CD14-positive monocyte (primary cell): ENCODE measurements around the gene TMC7. TPM values are rescaled to one million over a fixed set of nuclear protein-coding genes. Genes with fewer than 3 reads are reported as not detected.
"Not testable (repeated sequence)": the region's sequence is repeated elsewhere in the genome, so short reads cannot be mapped to it uniquely, and the experiment has no call there.

Source experiments
- DNase-seq, 3 donors: peaks; one replicate each; pipeline ENCODE4 v3.0.0-alpha.2; 2011 to 2022
- H2AFZ ChIP-seq: 2 replicates; pipeline ENCODE4 v1.6.0; 2012; ENCODE audit warnings: mild to moderate bottlenecking, low read depth, low read length, inconsistent platforms; ENCODE audit not compliant: insufficient read depth, poor library complexity, severe bottlenecking
- H3K27ac ChIP-seq, 2 donors: 1 replicate in 1 of 2; 2 replicates in 1 of 2; pipeline ENCODE4 v1.5.1; 2012 to 2013; ENCODE audit warnings: low read length in 2 of 2, control low read depth in 1 of 2, inconsistent platforms in 1 of 2, low read depth in 1 of 2, mild to moderate bottlenecking in 1 of 2
- H3K27me3 ChIP-seq, 2 donors: one replicate each; pipeline versions ENCODE4 v1.6.0 to v1.6.1; 2011 to 2013; ENCODE audit warnings: low read length in 2 of 2; ENCODE audit not compliant: control insufficient read depth in 2 of 2, insufficient read depth in 2 of 2
- H3K36me3 ChIP-seq, 2 donors: replicated peaks in 1 of 2; 1 replicate in 1 of 2; 2 replicates in 1 of 2; pipeline versions ENCODE4 v1.5.1 to v1.6.1; 2012 to 2013; ENCODE audit warnings: low read length in 2 of 2, control low read depth in 1 of 2, inconsistent platforms in 1 of 2, mild to moderate bottlenecking in 1 of 2; ENCODE audit not compliant: insufficient read depth in 2 of 2, control insufficient read depth in 1 of 2
- H3K4me1 ChIP-seq, 2 donors: 1 replicate in 1 of 2; 2 replicates in 1 of 2; pipeline versions ENCODE4 v1.5.1 to v1.6.1; 2012 to 2013; ENCODE audit warnings: low read length in 2 of 2, control low read depth in 1 of 2, inconsistent platforms in 1 of 2, mild to moderate bottlenecking in 1 of 2, moderate library complexity in 1 of 2; ENCODE audit not compliant: insufficient read depth in 2 of 2, control insufficient read depth in 1 of 2
- H3K4me2 ChIP-seq: replicated peaks from 2 replicates; pipeline ENCODE3; 2012; ENCODE audit warnings: low read length, moderate library complexity, mild to moderate bottlenecking; ENCODE audit not compliant: poor library complexity, severe bottlenecking; ENCODE audit errors: extremely low read depth
- H3K4me3 ChIP-seq, 3 experiments: fragments of 200-600 bp in 1 of 3; sonication (generic) in 1 of 3; replicated peaks in 1 of 3; 1 replicate in 2 of 3; 2 replicates in 1 of 3; pipeline ENCODE4 v1.5.1; 2011 to 2013; ENCODE audit warnings: low read length in 3 of 3, mild to moderate bottlenecking in 3 of 3, control low read depth in 2 of 3, low read depth in 2 of 3, inconsistent platforms in 1 of 3, moderate library complexity in 1 of 3
- H3K79me2 ChIP-seq: 2 replicates; pipeline ENCODE4 v1.6.0; 2012; ENCODE audit warnings: mild to moderate bottlenecking, control low read depth, inconsistent platforms, low read length, moderate library complexity; ENCODE audit not compliant: insufficient read depth
- H3K9ac ChIP-seq: 2 replicates; pipeline ENCODE4 v1.6.0; 2017; ENCODE audit warnings: low read length, mild to moderate bottlenecking; ENCODE audit not compliant: insufficient read depth, poor library complexity, severe bottlenecking
- H3K9me3 ChIP-seq, 2 donors: replicated peaks in 1 of 2; 1 replicate in 1 of 2; 2 replicates in 1 of 2; pipeline versions ENCODE4 v1.5.1 to v1.6.1; 2012 to 2013; ENCODE audit warnings: low read length in 2 of 2, control low read depth in 1 of 2; ENCODE audit not compliant: control insufficient read depth in 1 of 2, insufficient read depth in 1 of 2
- H4K20me1 ChIP-seq: 2 replicates; pipeline ENCODE4 v1.6.0; 2012; ENCODE audit warnings: mild to moderate bottlenecking, low read length, control low read depth, moderate library complexity; ENCODE audit not compliant: insufficient read depth
- H3K27ac Mint-ChIP-seq, 7 donors: one replicate each; pipeline ENCODE4 v1.8.0; 2020; ENCODE audit warnings: mild to moderate bottlenecking in 7 of 7, mixed read lengths in 7 of 7, moderate library complexity in 6 of 7, inconsistent platforms in 2 of 7
- H3K27me3 Mint-ChIP-seq, 3 donors: one replicate each; pipeline ENCODE4 v1.8.0; 2021 to 2022; ENCODE audit warnings: low read depth in 3 of 3, mild to moderate bottlenecking in 3 of 3, mixed read lengths in 3 of 3, moderate library complexity in 3 of 3, inconsistent platforms in 1 of 3
- H3K36me3 Mint-ChIP-seq, 2 donors: one replicate each; pipeline ENCODE4 v1.8.0; 2020; ENCODE audit warnings: mixed read lengths in 2 of 2, inconsistent platforms in 1 of 2, mild to moderate bottlenecking in 1 of 2
- H3K4me1 Mint-ChIP-seq: one replicate; pipeline ENCODE4 v1.8.0; 2020; ENCODE audit warnings: mild to moderate bottlenecking, mixed read lengths
- H3K4me3 Mint-ChIP-seq, 2 donors: one replicate each; pipeline ENCODE4 v1.8.0; 2020; ENCODE audit warnings: mild to moderate bottlenecking in 2 of 2, mixed read lengths in 2 of 2, moderate library complexity in 1 of 2
- H3K9me3 Mint-ChIP-seq, 7 donors: one replicate each; pipeline ENCODE4 v1.8.0; 2020 to 2022; ENCODE audit warnings: mixed read lengths in 7 of 7, mild to moderate bottlenecking in 6 of 7, moderate library complexity in 6 of 7, inconsistent platforms in 2 of 7
- WGBS: methylation state at CpG from one replicate; pipeline ENCODE4 v1.1.5; 2013; ENCODE audit warnings: missing lambda C conversion rate; ENCODE audit not compliant: insufficient coverage; 5-methylcytosine and 5-hydroxymethylcytosine counted together
- intact Hi-C, 2 donors: fragments of 100-400 bp; cut with micrococcal nuclease; formaldehyde crosslinking; loops; one replicate each; pipeline versions ENCODE4 v1.15.0 to v1.15.1; 2023
- polyA plus RNA-seq, 3 donors: library from polyadenylated mRNA; depleted of rRNA in 1 of 3; unstranded in 2 of 3; stranded (reverse) in 1 of 3; fragments of 300-500 nt in 2 of 3; fragments of >200 nt in 1 of 3; fragmentation: Illumina TruSeq in 2 of 3; gene quantifications; 1 replicate in 2 of 3; 2 replicates in 1 of 3; pipeline ENCODE4 v1.2.3, GENCODE V29; 2012 to 2021

The TMC7 gene
- polyA plus RNA-seq, 3 donors, result not detected

- H3K4me2 ChIP-seq, H3K27me3 ChIP-seq, H3K4me3 ChIP-seq, H3K4me1 Mint-ChIP-seq, H4K20me1 ChIP-seq, H3K27me3 Mint-ChIP-seq, H3K4me3 Mint-ChIP-seq, H2AFZ ChIP-seq, H3K36me3 Mint-ChIP-seq, H3K9ac ChIP-seq, H3K79me2 ChIP-seq, H3K4me1 ChIP-seq, H3K36me3 ChIP-seq, H3K27ac ChIP-seq, intact Hi-C loops, H3K9me3 ChIP-seq, DNase-seq, H3K27ac Mint-ChIP-seq, H3K9me3 Mint-ChIP-seq: not testable (repeated sequence)
- 100% methylated on average over 5 of the region's 7 CpGs for WGBS
Observed at GRCh38 chr16:18994181-18994580, 10.4 kb downstream of the TMC7 start.

GRCh38 chr16:18995406-18995805, 11.7 kb downstream of the TMC7 start:
- H3K36me3 ChIP-seq, H3K4me3 Mint-ChIP-seq, intact Hi-C loops, H3K36me3 Mint-ChIP-seq, H4K20me1 ChIP-seq, H3K4me1 ChIP-seq, H3K4me2 ChIP-seq, H3K79me2 ChIP-seq, H3K27me3 ChIP-seq, H3K4me1 Mint-ChIP-seq, H3K9me3 Mint-ChIP-seq, H3K27ac ChIP-seq, H2AFZ ChIP-seq, H3K27me3 Mint-ChIP-seq, H3K27ac Mint-ChIP-seq, H3K4me3 ChIP-seq, DNase-seq, H3K9ac ChIP-seq, H3K9me3 ChIP-seq: not testable (repeated sequence)
- WGBS, result 97% methylated on average over 7 of the region's 12 CpGs

GRCh38 chr16:18996536-18996935, 12.8 kb downstream of the TMC7 start:
- H3K4me2 ChIP-seq, intact Hi-C loops, H3K79me2 ChIP-seq, H3K27ac ChIP-seq, H3K36me3 Mint-ChIP-seq, H3K27me3 Mint-ChIP-seq, H3K27me3 ChIP-seq, H2AFZ ChIP-seq, H4K20me1 ChIP-seq, H3K4me3 Mint-ChIP-seq, H3K9me3 ChIP-seq, H3K4me1 Mint-ChIP-seq, H3K36me3 ChIP-seq, H3K4me1 ChIP-seq, H3K9ac ChIP-seq, H3K27ac Mint-ChIP-seq, H3K4me3 ChIP-seq, H3K9me3 Mint-ChIP-seq, DNase-seq: not testable (repeated sequence)
- 95% methylated on average over 8 of the region's 9 CpGs for WGBS

- 97% methylated on average over 9 of the region's 9 CpGs for WGBS
- H3K4me3 ChIP-seq, H3K4me1 Mint-ChIP-seq, H3K4me1 ChIP-seq, H3K27ac ChIP-seq, H3K9me3 Mint-ChIP-seq, H3K9me3 ChIP-seq, H3K27me3 Mint-ChIP-seq, H2AFZ ChIP-seq, DNase-seq, H3K79me2 ChIP-seq, H3K27ac Mint-ChIP-seq, H3K4me3 Mint-ChIP-seq, H3K27me3 ChIP-seq, H4K20me1 ChIP-seq, H3K9ac ChIP-seq, H3K4me2 ChIP-seq, H3K36me3 ChIP-seq, intact Hi-C loops, H3K36me3 Mint-ChIP-seq: not testable (repeated sequence)
Observed at GRCh38 chr16:18997001-18997400, 13.3 kb downstream of the TMC7 start.
